Heart right ventricle (tissue), 16 donors: ENCODE measurements around the gene COPB2. TPM values are rescaled to one million over a fixed set of nuclear protein-coding genes. Genes with fewer than 3 reads are reported as not detected.

Experiments
- ATAC-seq, 8 donors: fragments of 200-7000 bp; cut with Tn5 transposase; one replicate each; pipeline ENCODE4 v1.9.1; 2020; ENCODE audit warnings: mild to moderate bottlenecking in 8 of 8, moderate library complexity in 8 of 8, moderate number of reproducible peaks in 1 of 8
- DNase-seq, 2 donors: peaks; one replicate each; pipeline ENCODE4 v3.0.0-alpha.2; 2020
- H3K27ac ChIP-seq, 10 donors: fragments of 200-600 bp; sonication (generic) in 2 of 10; one replicate each; pipeline versions ENCODE4 v1.5.0 to v1.8.0; 2020 to 2022; ENCODE audit warnings: mild to moderate bottlenecking in 3 of 10
- H3K27me3 ChIP-seq, 7 donors: fragments of 200-600 bp; one replicate each; pipeline ENCODE4 v1.8.0; 2021 to 2022; ENCODE audit warnings: mild to moderate bottlenecking in 2 of 7
- H3K36me3 ChIP-seq, 9 donors: fragments of 200-600 bp; sonication (generic) in 1 of 9; one replicate each; pipeline versions ENCODE4 v1.5.0 to v1.8.0; 2020 to 2022; ENCODE audit warnings: mild to moderate bottlenecking in 2 of 9
- H3K4me1 ChIP-seq, 9 donors: fragments of 200-600 bp; sonication (generic) in 1 of 9; one replicate each; pipeline versions ENCODE4 v1.5.0 to v1.8.0; 2020 to 2022; ENCODE audit warnings: mild to moderate bottlenecking in 4 of 9
- H3K4me3 ChIP-seq, 10 donors: fragments of 200-600 bp; sonication (generic) in 2 of 10; one replicate each; pipeline versions ENCODE4 v1.5.0 to v1.8.0; 2020 to 2022; ENCODE audit warnings: mild to moderate bottlenecking in 7 of 10, moderate library complexity in 2 of 10
- H3K9me3 ChIP-seq, 11 donors: fragments of 200-600 bp in 10 of 11; sonication (generic) in 2 of 11; one replicate each; pipeline versions ENCODE4 v1.5.0 to v1.8.0; 2013 to 2022; ENCODE audit warnings: mild to moderate bottlenecking in 2 of 11, control low read depth in 1 of 11, moderate library complexity in 1 of 11
- WGBS, 2 donors: extraction: QIAGEN DNeasy Blood & Tissue Kit; methylation state at CpG; one replicate each; pipeline ENCODE4 v1.1.7; 2013; ENCODE audit warnings: inconsistent platforms in 1 of 2; 5-methylcytosine and 5-hydroxymethylcytosine counted together
- intact Hi-C, 10 donors: fragments of 100-400 bp; cut with DNase I; formaldehyde crosslinking; loops; one replicate each; pipeline versions ENCODE4 v1.11.1 to v1.14.2; 2022
- polyA plus RNA-seq, 2 donors: library from polyadenylated mRNA; stranded (reverse); fragments of 200-250 nt; gene quantifications; one replicate each; pipeline ENCODE4 v1.2.3, GENCODE V29; 2013
- total RNA-seq, 10 donors: library from RNA; stranded (reverse); fragmentation: NEBNext Ultra II Directional in 3 of 10; extraction: Animal tissue kit (Norgen Biotek cat#: 25700) in 3 of 10; gene quantifications; one replicate each; pipeline versions ENCODE4 v1.2.1 to v1.2.4, GENCODE V29; 2021 to 2023
- TF ChIP-seq, protein P1 (sequence below), 9 donors: fragments of 200-600 bp; sonication (generic) in 2 of 9; IDR thresholded peaks; one replicate each; pipeline versions ENCODE4 v1.5.0 to v1.8.0; 2021 to 2022; ENCODE audit warnings: antibody characterized with exemption in 9 of 9, mild to moderate bottlenecking in 5 of 9, moderate library complexity in 1 of 9
- donor health status: Arrhythmogenic right ventricular cardiomyopathy.
- donor health status: ischemic (EF 13 %, LVEDD 7.1; RV severe dilation, severe dysfunction).
- donor health status: healthy with polysubstance abuse.
- donor health status: DM: no; HTN: yes; CAD: no.
- donor health status: DM: no; HTN: no; CAD: no.
- donor health status: ischemic (EF 25% LVEDD 6.9; RV normal size, moderate dysfunction).
- donor health status: ischemic (EF 25% LVEDD 5.7; RV mildly dilated, moderate dysfunction).
- donor health status: healthy.
- donor health status: DM: yes; HTN: yes; CAD: no.
- donor health status: Ischemic cardiomyopathy.
- donor health status: ischemic (EF 35%, LVEDD 5.7; RV mildly dilated, moderate dysfunction).
- donor health status: nonischemic (EF 11% LVEDD 7.7; RV severe dilation, severe dysfunction).
- donor health status: DM: yes; HTN: yes; CAD: no.
- donor health status: PGD.
- donor health status: ischemic (EF 29% LVEDD 5.4; RV normal size, mild dysfunction).
- donor health status: nonischemic (EF 23%, LVEDD 6.1; RV moderate dilation, normal function).

The COPB2 gene
- total and polyA plus RNA-seq, 12 donors, result 15.4 to 79.7 (median 65.2) TPM

DNA sequence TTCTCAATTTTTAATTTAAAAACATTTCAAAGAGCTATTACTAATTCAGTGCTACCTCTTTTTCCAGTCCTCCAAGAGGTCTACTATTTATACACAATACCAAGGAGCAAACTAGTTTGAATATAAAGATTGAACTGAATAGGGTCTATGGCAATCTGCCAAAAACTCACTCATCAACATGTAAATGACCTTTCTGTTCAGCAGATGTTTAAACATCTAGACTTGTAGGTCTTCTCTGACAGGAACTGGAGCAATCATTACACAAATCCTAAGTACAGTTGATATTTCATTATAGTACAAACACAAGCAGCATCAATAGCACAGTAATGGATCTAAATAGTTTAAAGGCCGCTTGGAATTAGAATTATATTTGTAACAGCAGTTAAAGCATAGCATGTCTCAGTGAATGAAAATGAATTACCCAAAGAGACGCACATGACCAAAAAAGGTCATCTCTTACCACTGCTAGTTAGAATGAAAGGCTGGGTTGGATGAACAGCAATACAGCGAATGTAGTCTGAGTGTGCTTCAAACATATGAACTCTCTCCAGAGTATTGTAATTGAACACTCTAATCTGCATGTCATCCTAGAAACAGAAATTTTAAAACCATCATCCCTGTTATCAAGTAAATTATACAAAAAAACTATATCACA is 10.7 kb downstream of the COPB2 start:
- no peak for DNase-seq
- H3K36me3 ChIP-seq, result peaks cover 0 to 100% (median 60%) of the 10 kb centered on the region in 9 donors
- TF ChIP-seq, protein P1, sequence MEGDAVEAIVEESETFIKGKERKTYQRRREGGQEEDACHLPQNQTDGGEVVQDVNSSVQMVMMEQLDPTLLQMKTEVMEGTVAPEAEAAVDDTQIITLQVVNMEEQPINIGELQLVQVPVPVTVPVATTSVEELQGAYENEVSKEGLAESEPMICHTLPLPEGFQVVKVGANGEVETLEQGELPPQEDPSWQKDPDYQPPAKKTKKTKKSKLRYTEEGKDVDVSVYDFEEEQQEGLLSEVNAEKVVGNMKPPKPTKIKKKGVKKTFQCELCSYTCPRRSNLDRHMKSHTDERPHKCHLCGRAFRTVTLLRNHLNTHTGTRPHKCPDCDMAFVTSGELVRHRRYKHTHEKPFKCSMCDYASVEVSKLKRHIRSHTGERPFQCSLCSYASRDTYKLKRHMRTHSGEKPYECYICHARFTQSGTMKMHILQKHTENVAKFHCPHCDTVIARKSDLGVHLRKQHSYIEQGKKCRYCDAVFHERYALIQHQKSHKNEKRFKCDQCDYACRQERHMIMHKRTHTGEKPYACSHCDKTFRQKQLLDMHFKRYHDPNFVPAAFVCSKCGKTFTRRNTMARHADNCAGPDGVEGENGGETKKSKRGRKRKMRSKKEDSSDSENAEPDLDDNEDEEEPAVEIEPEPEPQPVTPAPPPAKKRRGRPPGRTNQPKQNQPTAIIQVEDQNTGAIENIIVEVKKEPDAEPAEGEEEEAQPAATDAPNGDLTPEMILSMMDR (IDR thresholded peaks at IDR 0.05), result no peak

GRCh38 chr3:139377378-139377777 is 12.1 kb downstream of the COPB2 start:
- WGBS, 2 donors, result 97% methylated on average over 3 of the region's 3 CpGs
- TF ChIP-seq, protein P1 (IDR thresholded peaks at IDR 0.05), result no peak
- DNase-seq (no peak), ATAC-seq (no peak)
- no peak overlapping the region for H3K27ac ChIP-seq
- no peaks in the 10 kb centered on the region for H3K27me3 ChIP-seq
- peaks cover 0 to 100% (median 73%) of the 10 kb centered on the region in 9 donors for H3K36me3 ChIP-seq
- no peak overlapping the region for H3K4me3 ChIP-seq
- H3K9me3 ChIP-seq, result no peaks in the 10 kb centered on the region
- H3K4me1 ChIP-seq, result peaks cover 0 to 12% (median 0%) of the 10 kb centered on the region in 9 donors
- intact Hi-C loops, result loop anchor here in 1 of 10 donors (10.0 kb wide), 1 partner anchor 1123 kb away; no protein-coding TSS in a partner anchor

More for the DNA sequence above, 10.7 kb downstream of the COPB2 start:
- Histone ChIP-seq H3K27ac (no peak overlapping the region), H3K27me3 (no peaks in the 10 kb centered on the region), H3K9me3 (no peaks in the 10 kb centered on the region), H3K4me3 (no peak overlapping the region), H3K4me1 (peaks cover 0 to 15% (median 0%) of the 10 kb centered on the region in 9 donors)
- 91 to 95% methylated on average over 3 of the region's 3 CpGs for WGBS, 2 donors
- ATAC-seq, result no peak
- intact Hi-C loops, result loop anchor here in 1 of 10 donors (10.0 kb wide), 1 partner anchor 1124 kb away; no protein-coding TSS in a partner anchor

- Histone ChIP-seq H3K9me3 (no peaks in the 10 kb centered on the region), H3K4me3 (no peak overlapping the region), H3K27ac (no peak overlapping the region), H3K27me3 (no peaks in the 10 kb centered on the region), H3K36me3 (peaks cover 0 to 100% (median 88%) of the 10 kb centered on the region in 9 donors), H3K4me1 (peaks cover 0 to 6% (median 0%) of the 10 kb centered on the region in 9 donors)
- TF ChIP-seq, protein P1 (IDR thresholded peaks at IDR 0.05), result no peak
- DNase-seq (no peak), ATAC-seq (no peak)
- WGBS, 2 donors, result 78 to 93% methylated on average over 2 of the region's 2 CpGs
- intact Hi-C loops, result loop anchor here in 1 of 10 donors (10.0 kb wide), 1 partner anchor 1119 kb away; no protein-coding TSS in a partner anchor
These were observed 15.3 kb downstream of the COPB2 start for GRCh38 chr3:139374099-139374498.

- 91 to 94% methylated on average over 1 of the region's 1 CpG for WGBS, 2 donors
- no peaks in the 10 kb centered on the region for H3K27me3 ChIP-seq
- no peak overlapping the region for H3K27ac ChIP-seq
- peaks cover 0 to 3% (median 0%) of the 10 kb centered on the region in 9 donors for H3K4me1 ChIP-seq
- no peak overlapping the region for H3K4me3 ChIP-seq
- ATAC-seq, result no peak
- intact Hi-C loops, result loop anchor here in 1 of 10 donors (5.0 kb wide), 1 partner anchor 1092 kb away; no protein-coding TSS in a partner anchor
- TF ChIP-seq, protein P1 (IDR thresholded peaks at IDR 0.05), result no peak
- no peak for DNase-seq
- H3K36me3 ChIP-seq, result peaks cover 0 to 100% (median 76%) of the 10 kb centered on the region in 9 donors
- H3K9me3 ChIP-seq, result no peaks in the 10 kb centered on the region
These were observed 24.9 kb downstream of the COPB2 start for GRCh38 chr3:139364549-139364948.
